CD4-positive, alpha-beta T cell treated with Interleukin-6 at 100 ng/mL for 8 hours (primary cell): ENCODE data around the gene CDH13.

Experiments used
- DNase-seq: peaks from one replicate; pipeline ENCODE4 v3.0.0-alpha.2; 2020; ENCODE audit warnings: mixed read lengths, low spot score

Gene CDH13

DNA sequence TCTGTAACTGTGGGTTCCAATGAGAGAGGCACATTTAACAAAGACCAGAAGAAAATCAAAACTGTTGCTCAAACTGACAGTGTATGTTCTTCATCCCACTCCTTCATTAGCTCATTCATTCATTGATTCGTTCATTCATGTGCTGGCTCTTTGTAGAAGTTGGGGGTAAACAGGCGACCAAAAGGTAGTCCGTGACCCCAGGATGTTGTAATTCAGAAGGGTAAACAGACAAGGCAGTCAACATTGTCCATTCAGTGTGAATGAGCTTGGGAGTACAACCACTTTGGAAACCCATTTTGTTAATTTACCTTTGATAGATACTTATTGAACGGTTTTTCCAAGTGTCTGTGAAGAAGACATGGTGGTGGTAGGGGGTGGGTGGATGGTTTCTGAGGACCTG lies 26.1 kb downstream of the CDH13 start:
- DNase-seq: no peak

DNA sequence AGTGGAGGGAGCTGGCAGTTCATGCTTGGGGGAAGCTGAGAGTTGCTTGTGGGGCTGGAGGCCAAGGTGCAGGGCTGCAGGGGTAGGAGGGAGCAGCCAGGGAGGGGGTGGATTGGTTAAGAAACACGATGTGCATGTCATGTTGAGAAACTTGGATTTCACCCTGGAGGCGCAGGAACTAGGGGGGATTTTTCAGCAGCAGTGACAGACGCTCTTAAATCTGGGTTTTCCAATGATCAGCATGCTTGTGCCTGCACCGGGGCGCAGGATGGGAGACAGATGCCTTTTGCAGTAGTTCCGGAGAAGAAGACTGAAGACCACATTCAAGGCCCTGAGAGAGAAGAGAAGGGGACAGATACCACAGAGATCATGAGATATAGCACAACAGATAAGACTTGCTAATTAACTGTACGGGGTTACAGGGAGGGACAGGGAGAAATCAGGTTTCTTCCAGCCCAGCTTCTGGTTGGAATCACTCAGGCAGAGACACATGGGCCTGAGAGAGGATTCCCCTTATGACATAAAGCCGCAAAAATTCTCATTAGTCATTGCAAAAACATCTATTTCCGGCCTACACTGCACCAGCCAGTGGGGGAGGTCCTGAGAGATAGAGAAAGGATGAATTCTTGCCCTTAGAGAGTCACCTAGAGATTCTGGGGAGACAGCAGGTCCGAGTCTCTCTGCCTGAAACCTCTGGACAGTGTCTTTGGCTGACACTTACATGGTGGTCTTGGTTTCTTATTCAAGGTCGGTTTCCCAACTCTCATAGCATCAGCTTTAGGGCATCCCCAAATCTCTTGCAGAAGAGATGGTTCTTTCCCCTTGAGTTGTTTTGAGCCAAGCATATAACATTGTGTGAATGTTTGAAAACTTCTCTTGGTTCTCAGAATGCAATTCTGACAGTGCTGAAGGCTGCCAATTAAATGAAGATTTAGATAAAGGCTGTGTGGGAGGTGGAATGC lies 27.1 kb downstream of the CDH13 start:
- DNase-seq: peak; percentile 46

DNA sequence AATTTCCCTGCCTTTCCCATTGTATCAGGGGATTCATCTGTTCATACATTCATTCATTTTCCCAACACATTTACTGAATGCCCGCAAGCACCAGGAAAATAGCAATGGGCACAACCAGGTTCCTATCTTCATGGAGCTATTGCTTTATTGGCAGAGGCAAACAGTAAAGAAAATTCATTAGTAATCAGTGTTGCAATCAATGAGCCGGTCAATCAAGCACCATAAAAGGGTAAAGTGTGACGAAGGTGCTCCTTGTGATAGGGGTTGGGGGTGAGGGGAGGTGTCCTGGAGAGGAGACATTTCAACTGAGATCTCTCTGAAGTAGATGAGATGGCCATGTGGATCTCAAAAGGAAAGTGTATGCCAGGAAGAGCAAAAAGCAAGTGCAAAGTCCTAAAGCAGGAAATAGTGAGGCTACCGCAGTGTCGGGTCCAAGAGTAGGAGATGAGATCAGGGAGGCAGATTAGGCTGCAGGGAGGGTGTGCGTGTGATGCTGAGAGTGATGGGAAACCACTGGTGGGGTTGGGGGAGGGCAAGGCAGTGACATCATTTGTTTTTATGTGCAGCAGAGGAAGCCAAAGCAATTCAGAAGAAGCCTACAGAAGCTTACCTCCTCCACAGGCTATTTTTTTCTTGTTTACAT lies 28.4 kb downstream of the CDH13 start:
- peak; percentile 81 for DNase-seq

DNA sequence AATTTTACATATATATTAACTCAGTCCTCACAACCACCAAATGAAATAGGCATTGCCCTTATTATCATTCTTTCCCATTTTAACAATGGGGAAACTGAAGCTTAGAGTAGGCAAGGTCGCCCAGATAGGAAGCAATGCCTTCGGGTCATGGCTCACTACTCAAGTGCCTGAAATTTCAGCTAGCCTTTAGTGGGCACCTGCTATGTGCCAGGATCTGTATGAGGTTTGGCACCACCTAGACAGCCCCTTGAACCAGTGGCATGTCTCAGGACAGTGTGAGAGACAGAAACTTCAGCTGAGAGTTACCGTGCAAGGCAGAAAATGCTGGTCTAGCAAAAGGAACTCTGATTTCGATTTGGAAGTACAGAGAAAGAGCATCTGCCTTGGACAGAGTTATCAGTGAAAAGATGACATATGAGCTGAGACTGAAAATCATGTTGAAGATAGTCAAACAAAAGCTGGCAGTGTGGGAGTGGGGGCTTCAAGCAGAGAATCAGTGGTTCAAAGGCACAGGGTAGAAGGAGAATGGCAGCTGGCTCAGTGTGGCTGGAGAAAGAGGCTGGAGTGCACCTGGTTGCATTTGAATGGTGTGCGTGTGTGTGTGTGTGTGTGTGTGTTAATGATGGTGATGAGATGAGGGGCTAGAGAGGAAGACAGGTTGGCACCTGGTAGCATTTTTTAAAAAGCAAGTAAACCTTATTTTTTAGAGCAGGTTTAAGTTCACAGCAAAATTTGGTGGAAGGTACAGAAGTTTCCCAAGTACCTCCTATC lies 29.1 kb downstream of the CDH13 start:
- DNase-seq: no peak

DNA sequence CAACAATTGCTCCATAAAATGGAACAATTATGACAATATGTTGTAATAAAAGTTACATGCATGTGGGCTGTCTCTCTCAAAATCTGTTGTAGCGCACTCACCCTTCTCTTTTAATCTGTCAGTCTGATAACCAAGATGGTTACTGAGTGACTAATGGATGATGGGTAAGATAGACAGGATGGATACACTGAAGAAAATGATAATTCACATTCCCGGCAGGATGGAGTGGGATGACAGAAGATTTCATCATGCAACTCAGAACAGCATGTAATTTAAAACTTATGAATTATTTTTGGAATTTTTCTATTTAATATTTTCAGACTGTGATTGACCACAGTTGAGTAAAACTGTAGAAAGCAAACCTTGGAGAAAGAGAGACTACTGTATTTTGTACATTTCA lies 30.5 kb downstream of the CDH13 start:
- DNase-seq: no peak

DNA sequence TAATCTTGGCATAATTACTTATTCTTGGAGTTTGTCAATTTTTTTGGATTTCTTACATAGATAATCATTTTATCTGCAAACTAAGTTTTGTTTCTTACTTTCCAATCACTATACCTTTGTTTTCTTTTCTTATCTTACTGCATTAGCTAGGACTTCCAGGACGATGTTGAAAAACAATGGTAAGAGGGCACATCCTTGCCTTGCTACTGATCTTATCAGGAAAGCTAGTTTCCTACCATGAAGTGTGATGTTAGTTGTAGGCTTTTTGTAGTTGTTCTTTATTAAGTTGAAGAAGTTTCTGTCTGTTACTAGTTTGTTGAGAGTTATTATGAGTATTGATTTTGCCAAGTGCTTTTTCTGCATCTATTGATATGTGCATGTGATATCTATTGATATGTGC lies 31.0 kb downstream of the CDH13 start:
- DNase-seq: no peak

DNA sequence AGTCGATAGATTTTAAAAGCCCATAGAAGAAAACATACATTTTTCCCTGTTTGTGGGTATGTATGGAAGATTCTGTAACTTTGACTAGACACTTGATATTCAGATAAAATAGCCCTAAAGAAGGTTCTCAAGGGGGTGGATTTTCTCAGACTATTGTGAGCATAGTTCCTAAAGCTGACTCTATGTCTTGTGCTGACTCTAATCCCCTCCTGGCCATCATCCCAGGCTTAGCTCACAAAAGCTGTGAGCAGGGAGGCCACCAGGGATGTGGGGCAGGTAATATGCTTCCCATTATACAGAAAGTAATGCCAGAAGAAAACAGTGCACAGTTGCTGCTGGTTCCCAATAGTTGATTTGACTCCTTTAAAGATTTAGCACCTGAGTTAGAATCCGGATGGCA lies 32.0 kb downstream of the CDH13 start:
- no peak for DNase-seq

DNA sequence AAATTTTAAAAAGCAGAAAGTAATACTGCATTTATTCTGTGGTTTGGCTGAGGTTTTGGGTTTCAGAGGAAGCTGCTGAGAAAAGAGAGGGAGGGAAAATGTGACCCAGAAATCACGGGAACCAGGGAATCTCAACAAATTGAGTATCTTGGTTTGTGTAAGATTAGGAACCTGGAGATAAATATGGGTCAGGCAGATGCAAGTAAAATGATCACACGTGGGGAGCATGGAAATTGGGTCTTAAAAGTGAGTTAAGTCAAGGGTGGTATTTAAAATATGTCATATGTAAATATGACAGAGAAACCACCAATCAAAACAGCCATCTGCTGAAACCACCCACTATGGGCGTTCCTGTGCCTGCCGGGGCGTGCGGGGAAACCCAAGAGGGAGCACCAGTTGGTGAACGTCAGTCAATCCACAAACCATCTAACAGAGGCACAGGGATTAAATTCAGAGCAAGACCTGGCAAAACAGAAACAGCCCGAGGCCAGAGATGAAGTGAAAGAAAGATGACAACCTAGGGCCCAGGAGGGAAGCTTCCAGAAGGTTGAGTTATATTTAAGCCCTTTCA lies 33.4 kb downstream of the CDH13 start:
- peak; percentile 20 for DNase-seq

DNA sequence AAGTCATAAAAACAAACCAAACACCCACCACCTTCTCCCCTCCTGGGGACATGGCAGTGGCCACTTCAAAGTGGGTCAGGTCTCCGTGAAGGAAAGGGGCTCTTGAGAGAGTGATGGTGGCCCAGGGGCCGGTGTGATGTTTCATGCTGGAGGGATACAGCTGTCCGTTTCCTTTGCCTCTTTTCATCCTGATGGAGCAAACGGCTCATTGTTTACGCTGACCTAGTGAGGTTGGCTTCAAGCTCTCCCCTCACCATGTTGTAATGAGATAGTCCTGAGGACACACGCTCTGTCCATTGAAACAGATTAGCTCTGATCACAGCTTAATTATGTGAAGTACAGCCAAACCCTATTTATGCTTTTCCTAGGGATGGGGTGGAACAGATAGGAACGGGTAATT lies 34.2 kb downstream of the CDH13 start:
- no peak for DNase-seq

DNA sequence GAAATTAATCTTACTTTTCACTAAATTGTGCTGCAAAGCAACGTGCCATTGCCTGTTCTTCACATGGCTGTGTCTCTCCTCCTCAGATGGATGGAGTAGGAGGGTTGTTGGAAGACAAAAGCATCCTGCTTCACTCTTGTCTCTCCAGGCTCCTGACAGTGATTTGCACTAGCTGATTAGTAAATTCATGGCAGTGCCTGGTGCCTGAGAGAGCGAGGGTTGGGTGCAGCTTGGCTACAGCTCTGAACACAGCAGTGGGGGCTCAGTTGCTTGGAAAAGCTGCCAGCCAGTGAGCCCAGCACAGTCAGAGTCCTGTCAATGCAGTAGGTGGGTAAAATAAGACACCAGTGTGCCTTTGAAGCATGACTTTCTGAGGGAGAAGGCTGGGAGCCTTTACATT lies 37.4 kb downstream of the CDH13 start:
- no peak for DNase-seq

DNA sequence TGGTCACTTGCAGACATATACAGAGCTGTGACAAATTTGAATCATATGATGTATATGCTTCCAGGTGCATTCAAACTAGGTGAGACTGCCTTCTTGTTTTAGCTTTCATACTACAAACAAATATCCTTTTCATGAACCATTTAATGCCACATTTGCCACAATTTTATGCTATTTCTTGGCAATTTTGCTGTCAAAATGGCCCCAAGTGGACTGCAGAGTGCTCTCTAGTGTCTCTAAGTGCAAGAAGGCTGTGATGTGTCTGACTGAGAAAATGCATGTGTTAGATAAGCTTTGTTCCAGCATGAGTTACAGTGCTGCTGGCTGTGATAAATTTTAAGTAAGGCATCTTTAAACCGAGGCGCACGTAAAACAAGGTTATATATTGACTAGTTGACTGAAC lies 38.3 kb downstream of the CDH13 start:
- DNase-seq: no peak

DNA sequence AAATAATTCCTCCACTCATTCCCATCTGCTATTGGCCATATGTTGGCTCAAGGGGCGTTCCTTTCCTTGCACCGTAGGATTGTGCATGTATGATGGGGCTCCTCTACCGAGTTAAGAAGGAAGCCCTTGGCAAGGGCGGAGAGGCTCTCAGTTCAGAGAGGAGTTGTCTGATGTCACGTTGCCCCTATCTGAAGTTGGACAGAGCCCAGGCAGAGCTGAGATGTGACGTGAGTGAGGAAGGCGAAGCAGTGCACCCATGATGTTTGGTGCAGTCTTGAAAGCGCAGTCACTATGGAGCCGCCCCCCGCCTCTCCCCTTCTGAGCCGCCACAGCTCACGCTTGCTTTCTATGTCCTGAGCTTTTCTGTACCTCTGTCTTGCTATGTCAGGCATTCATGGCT lies 40.7 kb downstream of the CDH13 start:
- no peak for DNase-seq

DNA sequence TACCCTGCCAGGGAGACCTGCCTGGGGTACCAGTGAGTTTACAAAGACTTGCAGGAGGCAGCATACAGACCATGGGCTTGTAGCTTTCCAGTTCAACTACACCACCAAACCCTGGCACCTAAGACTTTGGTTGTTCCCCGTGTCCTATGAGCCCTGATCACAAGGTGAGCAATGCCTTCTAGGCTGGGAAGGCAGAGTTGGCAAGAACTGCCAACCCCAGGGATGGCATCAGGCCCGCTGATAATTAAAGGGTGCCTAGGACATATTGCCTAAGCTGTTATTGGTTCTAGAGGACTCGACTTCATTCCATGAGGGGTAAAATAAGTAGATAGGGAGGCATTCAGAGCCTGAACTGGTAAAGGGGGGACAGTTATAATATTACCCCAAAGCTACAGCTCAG lies 41.3 kb downstream of the CDH13 start:
- DNase-seq: no peak

DNA sequence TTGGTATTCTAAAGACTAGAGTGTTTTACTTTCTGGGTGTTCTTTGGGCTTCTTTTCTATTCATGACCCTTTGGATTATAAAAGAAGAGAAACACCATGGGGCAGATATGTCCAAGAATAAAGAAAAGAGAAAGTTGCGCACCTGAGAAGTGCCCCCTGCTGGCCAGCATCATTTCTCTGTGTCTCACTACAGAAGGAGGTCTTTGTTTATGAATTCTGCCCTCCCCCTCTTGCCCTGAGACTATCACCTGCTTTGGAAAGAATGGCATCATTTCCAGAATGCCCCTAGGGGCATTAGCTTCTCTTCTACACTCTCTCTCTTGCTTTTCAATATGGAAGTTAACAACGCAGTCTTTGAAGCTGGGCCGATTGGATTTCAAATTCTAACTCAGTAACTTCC lies 45.0 kb downstream of the CDH13 start:
- DNase-seq: peak; percentile 22

DNA sequence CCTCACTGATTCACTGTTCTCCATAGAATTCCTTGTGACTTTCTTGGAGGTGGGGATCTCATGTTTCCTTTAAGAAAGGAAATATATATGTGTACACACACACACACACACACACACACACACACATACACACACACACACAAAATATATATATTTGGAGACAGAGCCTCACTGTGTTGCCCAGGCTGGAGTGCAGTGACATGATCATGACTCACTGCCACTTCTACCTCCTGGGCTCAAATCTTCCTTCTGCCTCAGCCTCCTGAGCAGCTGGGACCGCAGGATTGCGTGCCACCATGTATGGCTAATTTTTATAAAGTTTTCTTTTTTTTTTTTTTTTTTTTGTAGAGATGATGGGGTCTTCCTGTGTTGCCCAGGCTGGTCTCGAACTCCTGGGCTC lies 45.9 kb downstream of the CDH13 start:
- no peak for DNase-seq

DNA sequence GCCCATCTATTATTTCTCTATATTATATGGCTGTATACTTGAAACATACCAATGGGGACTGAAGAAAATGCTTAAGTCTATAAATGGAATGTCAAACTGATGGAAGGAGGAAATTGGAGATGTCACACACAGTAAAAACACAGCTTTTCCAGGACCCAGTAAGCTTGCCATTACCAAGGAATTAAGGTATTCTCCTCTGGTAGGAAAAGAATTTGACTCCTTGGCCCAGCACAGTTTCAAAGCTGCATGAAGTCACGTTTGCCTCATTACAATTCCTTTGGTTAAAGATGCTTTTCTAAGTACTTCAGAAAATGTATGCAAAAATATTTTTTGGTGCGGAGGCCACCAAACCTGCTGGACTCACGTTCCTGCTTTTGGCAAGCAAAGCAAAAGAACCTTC lies 48.5 kb downstream of the CDH13 start:
- DNase-seq: no peak

DNA sequence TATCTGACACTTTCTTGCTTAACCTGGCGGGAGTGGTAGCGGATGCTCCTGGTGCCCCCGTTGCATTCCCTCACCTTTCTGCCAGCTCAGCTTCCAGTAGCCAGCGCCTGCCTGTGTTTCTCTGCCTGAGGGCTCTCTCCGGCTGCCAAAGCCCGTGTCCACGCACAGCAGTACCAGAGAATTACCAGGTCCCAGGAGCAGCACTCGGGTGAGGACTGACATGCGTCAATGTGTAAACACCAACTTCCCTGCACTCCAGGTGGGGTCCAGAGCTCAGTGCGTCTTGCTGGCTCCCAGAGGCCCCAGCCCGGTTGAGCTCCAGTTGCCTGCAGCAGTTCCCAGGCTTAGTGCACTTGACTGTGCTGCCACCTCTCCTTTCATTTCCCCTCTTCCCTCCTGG lies 54.8 kb downstream of the CDH13 start:
- no peak for DNase-seq

DNA sequence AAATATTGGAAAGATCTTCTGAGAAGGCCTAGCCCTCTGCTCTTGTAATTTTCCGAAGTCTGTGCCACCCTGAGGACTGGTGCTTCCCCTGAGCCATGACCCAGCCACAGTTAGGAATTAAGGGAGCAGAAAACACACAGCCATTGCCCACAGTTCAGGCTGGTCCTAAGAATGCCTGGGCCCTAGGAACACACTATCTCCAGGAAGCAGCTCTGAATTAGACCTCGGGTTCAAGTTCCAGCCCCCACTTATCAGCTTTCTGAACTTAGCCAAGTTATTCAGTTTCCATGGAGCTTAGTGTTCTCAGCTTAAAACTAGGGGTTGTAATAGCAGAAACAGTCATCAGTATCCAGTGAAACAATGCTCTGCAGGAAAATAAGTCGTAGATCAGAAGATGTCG lies 56.0 kb downstream of the CDH13 start:
- DNase-seq: no peak

DNA sequence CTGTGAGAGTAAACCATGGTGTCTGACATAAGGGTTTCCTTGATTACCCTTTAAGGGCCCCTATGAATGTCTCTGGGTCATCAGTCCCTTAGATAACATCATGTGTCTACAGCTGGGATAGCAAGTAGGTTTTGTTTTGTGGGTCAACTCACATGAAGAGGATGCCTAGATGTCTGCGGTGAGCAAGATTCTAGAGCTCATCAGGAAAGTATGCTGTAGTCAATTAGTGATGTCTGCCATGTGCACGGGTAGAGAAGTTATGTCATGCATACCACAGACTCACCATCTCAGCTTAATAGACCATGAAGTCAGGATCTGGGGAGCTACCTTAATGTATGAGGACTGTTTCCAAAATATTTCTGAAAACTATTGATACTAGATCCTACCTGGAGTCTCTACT lies 57.5 kb downstream of the CDH13 start:
- no peak for DNase-seq

DNA sequence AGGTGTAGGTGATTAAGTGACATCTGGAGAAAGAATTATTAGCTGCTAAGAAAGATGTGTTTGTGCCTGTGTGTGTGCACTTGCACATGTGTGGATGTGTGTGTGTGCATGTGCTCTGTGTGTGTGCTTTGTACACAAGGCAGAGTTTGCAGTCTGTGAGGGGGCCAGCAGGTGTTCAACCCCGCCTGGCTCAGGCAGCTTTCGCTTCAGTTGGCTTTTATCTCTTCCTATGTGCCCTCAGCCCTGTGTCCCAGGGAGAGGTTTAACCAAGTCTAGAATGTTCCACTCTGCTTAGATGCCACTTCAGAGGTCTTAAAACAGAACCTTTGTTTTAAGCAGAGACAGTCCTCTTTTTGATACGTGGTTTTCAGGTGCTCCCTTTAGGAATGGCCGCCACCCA lies 58.8 kb downstream of the CDH13 start:
- no peak for DNase-seq

DNA sequence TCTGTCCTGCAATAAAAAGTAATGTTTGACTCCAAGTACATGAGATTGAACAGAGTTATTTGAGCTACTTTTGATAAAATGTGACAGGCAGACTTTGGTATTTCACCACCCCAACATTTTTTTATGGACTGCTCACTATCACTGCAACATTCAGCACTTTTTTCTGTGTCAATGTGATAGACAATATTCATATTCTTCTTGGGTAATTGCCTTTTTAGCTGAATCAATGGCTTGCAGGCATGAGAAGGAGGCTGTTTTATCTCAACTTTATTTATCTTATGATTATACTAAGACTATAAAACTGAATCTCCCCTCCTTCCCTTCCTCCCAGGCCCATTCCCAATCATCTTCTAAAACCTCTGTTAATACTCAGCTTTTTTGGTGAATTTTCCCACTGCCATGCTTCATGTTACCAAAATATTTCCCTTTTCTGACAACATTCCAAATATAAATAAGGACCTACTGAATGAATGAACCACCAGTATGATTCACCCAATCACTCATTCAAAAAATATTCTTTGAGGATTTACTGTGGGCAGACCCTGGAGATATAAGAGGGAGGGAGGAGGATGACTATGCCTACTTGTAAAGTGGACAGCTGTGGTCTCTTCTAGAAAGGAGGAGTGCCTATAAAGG lies 67.6 kb downstream of the CDH13 start:
- no peak for DNase-seq

DNA sequence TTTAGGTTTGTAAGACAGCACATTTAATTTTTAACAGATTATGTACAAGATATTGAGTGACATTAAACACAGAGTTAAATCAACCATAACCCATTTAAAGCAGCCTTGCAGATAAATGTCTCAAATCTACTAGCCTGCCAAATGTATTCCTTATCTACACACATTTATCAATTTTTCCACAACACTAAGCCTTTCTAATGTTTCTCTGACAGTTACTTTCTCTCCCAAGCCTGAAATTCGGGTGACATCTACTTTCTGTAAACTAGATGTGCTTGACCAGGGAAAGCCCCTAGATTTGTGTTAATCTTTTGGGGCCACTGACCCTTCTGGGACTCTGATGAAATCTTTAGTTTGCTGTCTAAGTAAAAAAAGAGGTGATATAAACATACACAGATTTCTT lies 69.0 kb downstream of the CDH13 start:
- DNase-seq: no peak
